ENCODE measurements around the gene GPX6.

GPX6 gene, protein sequence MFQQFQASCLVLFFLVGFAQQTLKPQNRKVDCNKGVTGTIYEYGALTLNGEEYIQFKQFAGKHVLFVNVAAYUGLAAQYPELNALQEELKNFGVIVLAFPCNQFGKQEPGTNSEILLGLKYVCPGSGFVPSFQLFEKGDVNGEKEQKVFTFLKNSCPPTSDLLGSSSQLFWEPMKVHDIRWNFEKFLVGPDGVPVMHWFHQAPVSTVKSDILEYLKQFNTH

DNA sequence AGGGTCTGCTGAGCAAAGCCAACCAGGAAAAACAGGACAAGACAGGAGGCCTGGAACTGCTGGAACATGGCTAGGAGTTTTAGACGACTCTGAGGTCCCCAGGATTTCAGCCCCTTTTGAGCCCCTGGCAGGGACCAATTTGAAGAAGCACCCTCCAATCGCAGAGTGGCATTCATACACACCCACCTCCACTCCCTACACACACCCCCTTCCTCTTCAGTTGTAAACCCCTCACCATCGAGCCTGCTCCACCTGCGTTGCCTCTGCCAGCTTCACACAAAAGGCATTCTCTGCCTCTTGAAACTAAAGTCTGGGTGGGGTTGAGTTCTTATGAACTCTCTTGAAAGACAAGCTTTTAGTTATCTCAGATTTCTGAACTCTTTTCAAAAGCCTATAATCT is at the start of gene GPX6:
Gene GPX6, minus strand, starts transcription at position 118 of the 400 bp plus-strand sequence. Its CDS starts 50 bp downstream, at position 68.
- H3K4me3 Mint-ChIP-seq, result no peak within 1 kb of the TSS
- peaks cover 3% of the 10 kb centered on the region for H3K9me3 Mint-ChIP-seq
- H3K27ac Mint-ChIP-seq, result peak within 1 kb of the TSS; percentile 20
- H3K36me3 Mint-ChIP-seq (ENCODE audit: low read depth), result no peaks in the 10 kb centered on the region
- no peak for DNase-seq
- peaks cover 14% of the 10 kb centered on the region for H3K4me1 Mint-ChIP-seq
- peaks cover 44% of the 10 kb centered on the region for H3K27me3 Mint-ChIP-seq (ENCODE audit: low read depth, poor library complexity)
- TF ChIP-seq, protein P1, sequence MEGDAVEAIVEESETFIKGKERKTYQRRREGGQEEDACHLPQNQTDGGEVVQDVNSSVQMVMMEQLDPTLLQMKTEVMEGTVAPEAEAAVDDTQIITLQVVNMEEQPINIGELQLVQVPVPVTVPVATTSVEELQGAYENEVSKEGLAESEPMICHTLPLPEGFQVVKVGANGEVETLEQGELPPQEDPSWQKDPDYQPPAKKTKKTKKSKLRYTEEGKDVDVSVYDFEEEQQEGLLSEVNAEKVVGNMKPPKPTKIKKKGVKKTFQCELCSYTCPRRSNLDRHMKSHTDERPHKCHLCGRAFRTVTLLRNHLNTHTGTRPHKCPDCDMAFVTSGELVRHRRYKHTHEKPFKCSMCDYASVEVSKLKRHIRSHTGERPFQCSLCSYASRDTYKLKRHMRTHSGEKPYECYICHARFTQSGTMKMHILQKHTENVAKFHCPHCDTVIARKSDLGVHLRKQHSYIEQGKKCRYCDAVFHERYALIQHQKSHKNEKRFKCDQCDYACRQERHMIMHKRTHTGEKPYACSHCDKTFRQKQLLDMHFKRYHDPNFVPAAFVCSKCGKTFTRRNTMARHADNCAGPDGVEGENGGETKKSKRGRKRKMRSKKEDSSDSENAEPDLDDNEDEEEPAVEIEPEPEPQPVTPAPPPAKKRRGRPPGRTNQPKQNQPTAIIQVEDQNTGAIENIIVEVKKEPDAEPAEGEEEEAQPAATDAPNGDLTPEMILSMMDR (IDR thresholded peaks at IDR 0.05), result no peak

DNA sequence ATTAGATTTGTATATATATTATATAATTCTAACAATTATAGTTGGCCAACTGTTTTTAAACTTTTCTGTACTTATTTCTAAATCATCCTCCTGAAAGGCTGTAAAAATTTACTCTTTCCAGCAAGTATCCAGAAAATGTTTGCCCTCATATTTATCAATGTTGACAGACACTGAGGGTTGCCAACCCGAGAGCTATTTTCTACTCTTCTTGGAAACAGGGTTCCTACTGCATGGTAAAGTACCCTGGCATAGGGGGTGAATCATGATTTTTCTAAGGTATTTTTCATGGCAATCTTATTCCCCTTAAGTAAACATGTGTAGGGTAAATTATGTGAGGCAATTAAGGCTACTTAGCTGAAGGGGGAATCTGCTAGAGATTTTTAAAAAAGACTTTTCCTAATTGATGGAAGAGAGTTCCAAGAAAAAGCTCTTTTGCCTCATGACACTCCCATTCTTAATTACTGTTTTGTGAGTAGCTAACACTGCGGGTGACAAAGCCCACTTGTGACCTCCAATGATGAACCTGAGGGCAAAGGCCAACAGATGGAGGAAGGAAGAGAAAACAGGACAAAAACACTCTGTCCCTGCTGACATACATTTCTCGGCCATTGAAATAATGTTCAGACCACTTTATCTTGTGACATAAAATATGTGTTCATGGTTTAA is 48.0 kb upstream of the GPX6 start:
- H3K4me1 Mint-ChIP-seq, result peaks cover 27% of the 10 kb centered on the region
- H3K27me3 Mint-ChIP-seq (ENCODE audit: low read depth, poor library complexity), result peaks cover 51% of the 10 kb centered on the region
- peak; percentile 17 for DNase-seq
- TF ChIP-seq, protein P1 (IDR thresholded peaks at IDR 0.05), result no peak
- no peak overlapping the region for H3K27ac Mint-ChIP-seq
- H3K36me3 Mint-ChIP-seq (ENCODE audit: low read depth), result peaks cover 9% of the 10 kb centered on the region
- H3K4me3 Mint-ChIP-seq, result no peak overlapping the region
- H3K9me3 Mint-ChIP-seq, result peaks cover 10% of the 10 kb centered on the region

DNA sequence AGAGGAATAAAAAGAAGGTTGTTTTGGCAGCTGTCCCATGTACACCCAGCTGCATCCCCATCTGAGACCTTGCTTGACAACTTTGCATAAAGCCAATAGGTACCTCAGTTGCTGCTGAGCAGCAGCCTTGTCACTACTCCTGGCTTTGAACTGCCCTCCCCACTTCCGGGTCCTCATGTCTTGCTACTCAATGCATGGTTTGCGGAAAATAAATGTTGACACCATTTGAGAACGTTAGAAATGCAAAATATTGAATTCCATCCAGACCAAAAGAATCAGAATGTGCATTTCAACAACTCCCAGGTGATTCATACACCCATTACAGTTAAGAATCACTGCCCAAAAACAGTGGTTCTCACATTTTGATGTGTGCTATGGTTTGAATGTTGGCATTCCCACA is 43.0 kb upstream of the GPX6 start:
- H3K4me1 Mint-ChIP-seq, result peaks cover 25% of the 10 kb centered on the region
- no peaks in the 10 kb centered on the region for H3K9me3 Mint-ChIP-seq
- TF ChIP-seq, protein P1 (IDR thresholded peaks at IDR 0.05), result no peak
- peaks cover 56% of the 10 kb centered on the region for H3K27me3 Mint-ChIP-seq (ENCODE audit: low read depth, poor library complexity)
- H3K36me3 Mint-ChIP-seq (ENCODE audit: low read depth), result no peaks in the 10 kb centered on the region
- H3K27ac Mint-ChIP-seq, result no peak overlapping the region
- H3K4me3 Mint-ChIP-seq, result no peak overlapping the region
- no peak for DNase-seq

DNA sequence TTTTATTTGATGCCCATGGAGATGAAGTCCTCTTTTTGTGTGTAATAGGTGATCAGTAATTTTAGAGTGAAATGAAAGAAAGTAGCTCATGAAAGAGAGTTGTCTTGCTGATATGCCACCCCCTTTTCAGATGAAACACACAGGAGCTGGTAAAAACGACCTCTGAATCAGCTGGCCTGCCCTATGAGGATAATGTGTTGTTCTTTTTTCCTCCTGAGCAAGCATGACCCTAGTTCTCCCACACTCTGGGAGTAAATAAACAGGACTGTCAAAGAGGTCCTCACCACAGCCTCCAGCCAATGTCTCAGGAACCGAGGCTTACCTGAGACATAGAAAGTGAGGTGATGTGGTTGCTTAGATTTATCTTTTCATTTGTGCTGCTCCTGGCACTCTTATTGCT is 39.5 kb upstream of the GPX6 start:
- no peak overlapping the region for H3K4me3 Mint-ChIP-seq
- DNase-seq, result no peak
- peaks cover 34% of the 10 kb centered on the region for H3K4me1 Mint-ChIP-seq
- TF ChIP-seq, protein P1 (IDR thresholded peaks at IDR 0.05), result no peak
- no peaks in the 10 kb centered on the region for H3K36me3 Mint-ChIP-seq (ENCODE audit: low read depth)
- peaks cover 55% of the 10 kb centered on the region for H3K27me3 Mint-ChIP-seq (ENCODE audit: low read depth, poor library complexity)
- H3K9me3 Mint-ChIP-seq, result no peaks in the 10 kb centered on the region
- no peak overlapping the region for H3K27ac Mint-ChIP-seq

DNA sequence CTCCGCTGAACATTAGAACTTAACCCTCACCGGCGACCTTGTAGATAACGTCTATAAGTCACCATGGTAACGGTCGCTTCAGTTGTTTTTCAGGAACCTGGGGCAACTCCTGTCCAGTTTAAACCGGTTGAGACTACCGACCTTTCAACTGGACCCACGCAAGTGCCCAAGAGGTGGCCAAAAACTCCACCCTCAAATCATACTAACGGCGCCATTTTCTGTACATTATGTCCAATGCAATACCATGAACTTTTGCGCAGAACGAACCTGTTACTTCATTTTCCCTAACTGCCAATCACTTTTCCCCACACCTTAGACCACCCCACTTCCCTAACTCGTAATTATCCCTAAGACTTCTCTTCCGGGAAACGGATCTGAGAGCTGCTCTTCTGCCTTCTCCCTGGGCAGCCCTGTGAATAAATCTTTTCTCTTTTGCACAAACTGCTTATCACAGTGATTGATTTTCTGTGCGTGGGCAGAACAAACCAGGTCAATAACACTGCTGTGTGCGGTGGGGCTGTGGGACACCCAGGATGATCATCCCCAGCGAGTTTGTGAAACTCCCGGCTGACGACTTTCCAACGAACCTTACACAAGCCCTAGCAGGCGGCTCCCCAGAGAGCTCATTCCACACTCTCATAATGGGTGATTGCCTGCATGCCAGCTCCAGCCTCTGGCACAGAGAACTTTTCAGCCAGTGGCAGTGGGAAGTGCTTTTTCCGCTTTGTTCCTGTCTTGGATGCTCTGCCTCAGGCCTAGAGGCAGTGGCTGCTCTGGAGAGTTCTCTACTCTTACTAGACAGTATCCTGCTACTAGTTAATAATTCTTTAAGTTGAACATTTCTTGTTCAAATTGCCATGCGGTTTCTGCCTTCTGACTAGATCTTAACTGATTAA is 38.6 kb upstream of the GPX6 start:
- Mint-ChIP-seq H3K27me3 (ENCODE audit: low read depth, poor library complexity) (peaks cover 54% of the 10 kb centered on the region), H3K4me3 (peak overlapping the region; percentile 72), H3K9me3 (no peaks in the 10 kb centered on the region), H3K4me1 (peaks cover 34% of the 10 kb centered on the region), H3K36me3 (ENCODE audit: low read depth) (no peaks in the 10 kb centered on the region), H3K27ac (peak overlapping the region; percentile 5)
- peak; percentile 21 for DNase-seq
- TF ChIP-seq, protein P1 (IDR thresholded peaks at IDR 0.05), result no peak

Data from nephron progenitor cell (in vitro differentiated cells).